HG03095 (cell line): ENCODE results near the gene TBX15.

Experiments
- ATAC-seq: cut with Tn5 transposase; IDR thresholded peaks from one replicate; pipeline ENCODE4 v1.9.1; 2021; ENCODE audit warnings: moderate library complexity; ENCODE audit not compliant: unreplicated experiment

TBX15 gene

GRCh38 chr1:119002028-119002686 is 14.0 kb upstream of the TBX15 start:
- no peak for ATAC-seq

DNA sequence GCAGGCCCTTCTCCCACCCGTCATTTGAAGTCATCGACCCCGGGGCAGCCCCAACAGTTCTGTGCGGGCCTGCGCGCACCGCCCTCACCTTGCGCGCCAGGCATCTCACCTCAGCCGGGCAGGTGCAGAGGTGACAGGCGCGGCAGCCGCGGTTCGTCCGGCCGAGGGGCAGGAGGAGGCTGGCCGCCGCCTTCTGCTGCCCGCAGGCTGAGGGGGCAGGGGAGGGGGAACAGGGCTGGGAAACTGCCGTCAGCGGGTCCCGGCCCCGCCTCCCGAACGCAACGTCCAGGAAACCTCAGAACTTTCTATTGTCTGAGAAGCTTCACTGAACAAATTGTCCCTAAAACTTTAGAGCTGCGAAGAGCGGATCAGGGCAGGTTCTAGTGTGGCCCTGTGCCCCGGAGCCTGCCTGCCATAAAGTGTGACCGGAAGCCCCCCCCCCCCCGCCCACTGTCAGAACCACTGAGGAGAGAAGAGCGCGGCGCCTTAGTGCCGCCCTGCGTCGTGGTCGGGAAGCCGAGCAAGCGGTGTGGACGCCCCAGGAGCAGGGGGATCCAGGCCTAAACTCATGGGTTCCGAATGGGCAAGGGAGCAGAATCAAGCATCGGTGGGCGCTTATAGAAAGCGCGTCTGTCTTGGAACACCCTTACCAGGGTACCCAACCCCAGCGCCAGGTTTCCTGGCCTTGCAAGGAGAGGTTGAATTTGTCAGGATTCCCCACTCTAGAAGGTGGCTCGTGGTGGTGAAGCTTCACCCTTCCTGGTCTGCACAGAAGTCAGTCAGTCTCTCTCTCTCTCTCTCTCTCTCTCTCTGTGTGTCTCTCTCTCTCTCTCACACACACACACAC is 13.3 kb upstream of the TBX15 start:
- ATAC-seq, result no peak

GRCh38 chr1:119000371-119001180 is 12.4 kb upstream of the TBX15 start:
- ATAC-seq, result no peak

DNA sequence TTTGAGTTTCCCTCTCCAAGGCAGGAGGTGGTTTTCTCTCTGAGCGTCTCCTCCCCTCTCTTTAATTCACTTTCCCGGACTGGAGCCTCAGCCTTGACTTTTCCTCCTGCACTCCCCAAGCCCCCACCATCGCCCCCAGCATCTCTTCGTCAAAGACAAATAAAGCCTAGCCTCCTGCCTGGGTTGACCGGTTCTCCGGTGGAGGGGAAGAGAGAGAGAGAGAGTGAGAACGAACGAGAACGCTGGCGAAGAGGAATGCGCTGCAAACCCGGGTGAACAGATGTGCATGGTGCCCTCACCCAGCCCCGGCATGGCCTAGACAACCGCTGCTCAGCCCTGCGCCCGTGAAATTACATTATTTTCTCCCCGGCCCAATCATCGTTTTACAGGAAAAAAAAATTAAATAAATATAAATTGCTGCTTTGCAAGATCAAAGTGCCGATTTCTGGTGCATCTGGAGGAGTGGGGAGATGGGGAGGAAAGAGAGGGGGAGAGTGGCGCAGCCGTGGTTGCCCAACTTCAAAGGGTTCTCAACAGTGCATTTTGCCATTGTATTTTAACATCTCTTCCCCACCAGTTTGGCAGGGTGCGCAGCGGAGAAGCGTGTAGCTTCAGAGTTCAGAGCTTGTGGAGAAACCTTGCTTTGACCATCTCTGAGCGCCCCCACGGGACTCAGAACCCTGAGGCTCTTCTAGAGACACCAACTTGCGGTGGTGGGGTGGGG is 11.4 kb upstream of the TBX15 start:
- no peak for ATAC-seq

GRCh38 chr1:118998171-118998570 is 10.0 kb upstream of the TBX15 start:
- no peak for ATAC-seq

DNA sequence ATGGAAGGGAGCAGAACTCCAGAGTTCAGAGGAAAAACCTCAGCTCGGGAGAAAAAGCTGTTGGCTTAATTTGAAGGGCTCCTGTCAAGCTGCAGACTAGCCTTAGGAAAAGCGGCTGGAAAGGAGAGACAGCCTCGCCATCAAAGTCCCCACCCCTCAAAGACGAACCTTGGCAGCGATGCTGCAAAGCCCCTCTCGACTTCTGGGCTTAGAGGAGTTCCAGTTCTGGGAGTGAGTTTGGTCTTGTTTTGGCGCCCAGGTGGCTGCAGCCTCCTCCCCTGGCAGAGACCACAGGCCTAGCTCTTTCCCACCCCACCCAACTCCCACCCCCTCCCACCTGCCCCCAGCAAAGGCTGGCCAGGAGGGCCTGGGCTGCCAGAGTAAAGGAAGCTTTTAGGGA is 9.1 kb upstream of the TBX15 start:
- no peak for ATAC-seq

DNA sequence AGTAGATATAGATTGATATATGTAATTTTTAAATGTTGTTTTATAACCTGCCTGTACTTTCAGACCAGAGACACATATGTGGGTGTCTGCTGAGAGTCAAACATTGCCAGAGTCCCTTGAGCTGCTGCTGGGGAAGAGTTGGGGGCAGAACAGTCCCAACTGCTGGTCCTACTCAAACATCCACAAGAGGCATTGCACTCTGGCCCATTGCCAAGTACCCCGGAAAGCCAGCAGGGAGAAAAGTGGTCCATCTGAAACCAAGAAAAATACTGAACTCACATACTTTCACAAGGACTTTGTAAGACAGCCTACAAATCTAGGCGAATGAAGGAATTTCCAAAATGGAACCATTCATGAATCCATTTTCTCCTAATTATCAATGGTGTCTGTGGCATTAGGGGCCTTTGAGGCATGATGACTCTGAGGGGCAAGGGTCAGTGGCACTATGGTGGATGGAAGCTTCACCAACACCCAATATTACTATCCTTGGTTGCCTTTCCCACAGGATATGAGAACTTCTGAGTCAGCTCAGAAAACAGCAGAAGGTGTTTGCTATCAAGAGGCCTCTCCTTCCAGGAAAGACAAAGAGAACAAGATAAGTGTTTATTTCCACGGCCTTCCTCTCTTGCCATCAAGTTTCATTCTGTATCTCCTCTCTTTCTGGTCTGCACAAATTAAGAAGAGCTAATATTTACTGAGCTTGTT is 7.3 kb upstream of the TBX15 start:
- no peak for ATAC-seq

GRCh38 chr1:118993700-118994026 is 5.5 kb upstream of the TBX15 start:
- no peak for ATAC-seq

DNA sequence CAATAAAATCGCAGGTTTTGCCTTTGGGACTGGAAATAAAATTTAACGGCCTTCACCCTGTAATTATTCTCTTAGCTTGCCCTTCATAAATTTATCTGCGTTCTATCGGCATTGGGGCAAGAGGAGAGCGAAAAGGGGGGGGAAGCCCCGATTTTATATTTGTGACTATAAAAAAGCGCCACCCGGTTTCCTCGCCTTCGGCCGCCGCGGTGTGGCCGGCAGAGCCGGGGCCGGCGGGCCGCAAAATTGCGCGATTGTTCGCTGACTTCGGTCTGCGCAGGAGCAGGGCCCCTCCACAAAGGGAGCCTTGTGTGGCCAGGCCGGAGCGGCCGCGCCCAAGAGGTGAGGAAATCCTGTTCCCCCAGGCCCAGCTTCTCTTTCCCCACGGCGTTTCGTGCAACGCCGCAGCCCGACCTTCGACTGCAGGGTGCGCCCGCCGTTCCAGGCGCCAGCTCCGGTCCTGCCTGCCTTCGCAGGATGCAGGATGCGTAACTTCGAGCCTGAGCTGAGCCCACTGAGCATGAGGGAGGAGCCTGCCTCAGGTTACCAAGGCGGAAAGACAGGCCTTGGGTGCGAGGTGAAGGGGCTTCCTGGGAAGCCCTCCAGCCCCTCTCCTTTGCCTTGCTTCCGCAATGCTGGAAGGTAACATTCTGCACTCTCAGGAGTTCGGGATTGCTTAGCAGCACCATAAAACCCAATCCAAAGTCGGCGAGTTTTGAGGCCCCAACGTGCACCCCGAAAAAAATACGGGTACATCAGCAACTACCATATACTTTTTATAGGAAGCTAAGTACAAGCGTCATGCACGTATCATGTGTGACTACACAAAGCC is 4.9 kb upstream of the TBX15 start:
- no peak for ATAC-seq

- ATAC-seq, result no peak
These were observed 4.2 kb upstream of the TBX15 start for GRCh38 chr1:118992237-118992825.

GRCh38 chr1:118991448-118991847 is 3.3 kb upstream of the TBX15 start:
- no peak for ATAC-seq

DNA sequence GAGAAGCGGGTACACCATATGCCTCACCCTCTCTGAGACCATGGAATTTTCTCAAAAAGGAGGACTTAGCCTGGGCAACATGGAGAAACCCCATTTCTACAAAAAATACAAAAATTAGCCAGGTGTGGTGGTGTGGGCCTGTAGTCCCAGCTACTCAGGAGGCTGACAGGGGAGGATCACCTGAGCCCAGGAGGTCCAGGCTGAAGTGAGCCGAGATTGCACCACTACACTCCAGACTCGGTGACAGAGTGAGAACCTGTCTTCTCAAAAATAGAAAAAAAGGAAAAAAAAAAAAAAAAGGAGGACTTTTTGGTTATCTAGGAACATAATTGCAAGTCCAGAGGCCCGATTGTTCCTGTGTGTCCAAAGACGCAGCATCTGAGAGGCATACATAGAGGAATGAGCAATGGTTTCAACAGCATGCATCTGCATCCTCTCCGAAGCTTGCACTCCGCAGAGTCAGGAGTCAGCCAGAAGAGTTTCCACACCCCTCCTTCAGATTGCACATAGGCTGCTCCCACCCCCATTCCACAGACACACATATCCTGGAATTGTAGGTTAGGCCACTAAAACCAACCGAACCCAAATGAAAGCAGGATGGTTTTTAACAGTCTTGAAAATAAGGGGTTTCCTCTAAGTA is 2.5 kb upstream of the TBX15 start:
- ATAC-seq, result no peak

GRCh38 chr1:118989878-118990378 is 1.8 kb upstream of the TBX15 start:
- ATAC-seq, result no peak

GRCh38 chr1:118989006-118989815 is 1.1 kb upstream of the TBX15 start:
- no peak for ATAC-seq

DNA sequence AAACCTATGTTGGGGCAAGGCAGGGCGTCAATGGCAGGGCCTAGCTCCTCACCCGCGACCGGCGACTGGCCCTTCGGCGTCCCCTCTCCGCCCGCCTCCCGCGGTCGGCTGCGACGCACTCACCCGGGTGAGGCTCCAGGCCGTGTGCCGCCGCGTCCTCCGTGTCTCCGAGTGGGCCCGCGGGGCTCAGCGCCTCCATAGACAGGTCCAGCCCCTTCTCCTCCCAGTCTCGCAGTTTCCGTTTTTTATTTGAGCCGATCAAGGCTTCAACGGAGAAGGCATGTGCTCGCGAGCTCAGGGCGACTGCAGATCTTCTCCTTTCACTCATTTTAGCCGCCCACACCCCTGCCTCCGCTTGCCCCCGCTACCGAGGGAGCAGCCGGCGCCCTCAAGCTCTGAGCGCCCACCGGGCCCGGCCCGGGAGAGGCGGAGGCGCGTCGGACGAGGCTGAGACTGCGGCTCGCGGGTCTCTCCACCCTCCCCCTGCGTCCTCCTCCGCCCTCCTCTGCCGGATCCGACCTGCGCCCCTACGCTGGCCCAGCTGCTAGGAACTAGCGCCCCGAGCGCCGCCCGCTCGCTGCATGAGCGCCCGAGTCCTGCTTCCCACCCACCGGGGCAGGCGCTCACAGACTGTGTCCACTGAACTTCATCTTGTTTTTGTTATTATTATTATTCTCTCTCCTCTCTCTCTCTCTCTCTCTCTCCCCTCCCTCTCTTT is 516 bp downstream of the TBX15 start:
- ATAC-seq, result no peak

GRCh38 chr1:118986555-118987467 is 1.3 kb downstream of the TBX15 start:
- no peak for ATAC-seq
